RWPE1 (cell line): Measurements from ENCODE around the gene ZSWIM6.

Experiments used
- CTCF ChIA-PET: fragments of 350-600 bp; sonication (Branson Sonifier 250); formaldehyde crosslinking; extraction: SDS; loops from one replicate; lab custom pipeline; 2021; lab: Yijun Ruan, JAX
- POLR2A ChIA-PET: fragments of 400-600 bp; formaldehyde crosslinking; extraction: SDS; loops from one replicate; lab custom pipeline; 2020; ENCODE audit warnings: antibody characterized with exemption; ENCODE audit not compliant: low non-redundant PET; lab: Yijun Ruan, JAX
- DNase-seq: peaks from one replicate; pipeline ENCODE4 v3.0.0; 2012; ENCODE audit warnings: low spot score
- H3K27ac ChIP-seq: fragments of 450-650 bp; 2 replicates; pipeline ENCODE4 v1.5.1; 2017
- TF ChIP-seq, protein P1 (sequence below): fragments of 450-650 bp; conservative IDR thresholded peaks from 2 replicates; pipeline ENCODE4 v1.5.1; 2017; ENCODE audit warnings: low read depth, mild to moderate bottlenecking

The ZSWIM6 gene

DNA sequence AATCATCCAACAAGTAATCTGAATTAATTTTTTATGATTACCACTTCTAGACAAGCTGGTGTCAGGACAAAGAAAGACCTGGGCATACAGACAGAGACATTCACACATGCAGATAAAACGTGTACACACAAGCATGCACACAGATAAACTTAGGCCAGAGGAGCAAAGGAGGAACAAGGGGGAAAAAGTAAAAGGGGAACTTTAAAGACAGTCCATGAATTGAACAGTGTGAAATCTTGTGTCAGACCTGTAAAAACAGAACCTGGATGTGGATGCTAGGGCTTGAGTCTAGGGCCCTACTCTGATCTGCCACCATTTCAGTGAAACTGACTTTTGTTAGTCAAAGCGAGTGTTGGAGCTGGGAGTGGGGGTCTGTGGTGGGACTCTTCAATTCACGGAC is 11.2 kb upstream of the ZSWIM6 start:
- DNase-seq = no peak

DNA sequence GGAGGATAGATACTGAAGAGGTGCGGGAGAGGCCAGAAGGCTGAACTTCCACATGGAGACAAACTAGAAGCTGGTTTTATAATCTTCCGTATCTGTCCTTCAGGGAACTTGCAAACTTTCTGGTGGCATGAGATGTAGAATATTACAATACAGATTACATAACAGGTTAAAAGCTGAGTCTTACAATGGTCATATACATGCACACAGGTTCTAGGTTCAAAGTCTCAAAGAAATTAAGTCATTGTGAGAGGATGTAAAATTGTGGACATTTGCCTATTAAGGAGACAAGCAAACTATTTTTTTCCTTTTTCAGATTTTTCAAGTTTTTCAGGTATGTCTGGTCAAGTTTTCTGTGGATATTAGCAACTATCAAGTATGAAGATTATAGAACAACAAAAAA is 10.4 kb upstream of the ZSWIM6 start:
- H3K27ac ChIP-seq = no peak overlapping the region

More for the DNA sequence above, 11.2 kb upstream of the ZSWIM6 start:
- POLR2A ChIA-PET = no interaction called here
- CTCF ChIA-PET = interaction anchor here (1.5 kb wide), 1 partner anchor 337 kb away, joined by 3 read pairs; no protein-coding TSS in a partner anchor
- TF ChIP-seq, protein P1, sequence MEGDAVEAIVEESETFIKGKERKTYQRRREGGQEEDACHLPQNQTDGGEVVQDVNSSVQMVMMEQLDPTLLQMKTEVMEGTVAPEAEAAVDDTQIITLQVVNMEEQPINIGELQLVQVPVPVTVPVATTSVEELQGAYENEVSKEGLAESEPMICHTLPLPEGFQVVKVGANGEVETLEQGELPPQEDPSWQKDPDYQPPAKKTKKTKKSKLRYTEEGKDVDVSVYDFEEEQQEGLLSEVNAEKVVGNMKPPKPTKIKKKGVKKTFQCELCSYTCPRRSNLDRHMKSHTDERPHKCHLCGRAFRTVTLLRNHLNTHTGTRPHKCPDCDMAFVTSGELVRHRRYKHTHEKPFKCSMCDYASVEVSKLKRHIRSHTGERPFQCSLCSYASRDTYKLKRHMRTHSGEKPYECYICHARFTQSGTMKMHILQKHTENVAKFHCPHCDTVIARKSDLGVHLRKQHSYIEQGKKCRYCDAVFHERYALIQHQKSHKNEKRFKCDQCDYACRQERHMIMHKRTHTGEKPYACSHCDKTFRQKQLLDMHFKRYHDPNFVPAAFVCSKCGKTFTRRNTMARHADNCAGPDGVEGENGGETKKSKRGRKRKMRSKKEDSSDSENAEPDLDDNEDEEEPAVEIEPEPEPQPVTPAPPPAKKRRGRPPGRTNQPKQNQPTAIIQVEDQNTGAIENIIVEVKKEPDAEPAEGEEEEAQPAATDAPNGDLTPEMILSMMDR = no peak
- H3K27ac ChIP-seq = no peak overlapping the region

GRCh38 chr5:61322738-61323725 is 9.0 kb upstream of the ZSWIM6 start:
- POLR2A ChIA-PET = no interaction called here
- TF ChIP-seq, protein P1 = no peak
- peak; percentile 61 for DNase-seq
- H3K27ac ChIP-seq = peak overlapping the region; percentile 48; the same call in 1 of the 2 replicates
- CTCF ChIA-PET = interaction anchor here (0.6 kb wide), 1 partner anchor 21 kb away, joined by 3 read pairs; no protein-coding TSS in a partner anchor

More for the DNA sequence above, 10.4 kb upstream of the ZSWIM6 start:
- POLR2A ChIA-PET = no interaction called here
- CTCF ChIA-PET = interaction anchor here (0.6 to 0.8 kb wide), 2 partner anchors 605 to 657 kb away, joined by 4 to 5 read pairs; no protein-coding TSS in a partner anchor
- DNase-seq = no peak
- TF ChIP-seq, protein P1 = no peak

DNA sequence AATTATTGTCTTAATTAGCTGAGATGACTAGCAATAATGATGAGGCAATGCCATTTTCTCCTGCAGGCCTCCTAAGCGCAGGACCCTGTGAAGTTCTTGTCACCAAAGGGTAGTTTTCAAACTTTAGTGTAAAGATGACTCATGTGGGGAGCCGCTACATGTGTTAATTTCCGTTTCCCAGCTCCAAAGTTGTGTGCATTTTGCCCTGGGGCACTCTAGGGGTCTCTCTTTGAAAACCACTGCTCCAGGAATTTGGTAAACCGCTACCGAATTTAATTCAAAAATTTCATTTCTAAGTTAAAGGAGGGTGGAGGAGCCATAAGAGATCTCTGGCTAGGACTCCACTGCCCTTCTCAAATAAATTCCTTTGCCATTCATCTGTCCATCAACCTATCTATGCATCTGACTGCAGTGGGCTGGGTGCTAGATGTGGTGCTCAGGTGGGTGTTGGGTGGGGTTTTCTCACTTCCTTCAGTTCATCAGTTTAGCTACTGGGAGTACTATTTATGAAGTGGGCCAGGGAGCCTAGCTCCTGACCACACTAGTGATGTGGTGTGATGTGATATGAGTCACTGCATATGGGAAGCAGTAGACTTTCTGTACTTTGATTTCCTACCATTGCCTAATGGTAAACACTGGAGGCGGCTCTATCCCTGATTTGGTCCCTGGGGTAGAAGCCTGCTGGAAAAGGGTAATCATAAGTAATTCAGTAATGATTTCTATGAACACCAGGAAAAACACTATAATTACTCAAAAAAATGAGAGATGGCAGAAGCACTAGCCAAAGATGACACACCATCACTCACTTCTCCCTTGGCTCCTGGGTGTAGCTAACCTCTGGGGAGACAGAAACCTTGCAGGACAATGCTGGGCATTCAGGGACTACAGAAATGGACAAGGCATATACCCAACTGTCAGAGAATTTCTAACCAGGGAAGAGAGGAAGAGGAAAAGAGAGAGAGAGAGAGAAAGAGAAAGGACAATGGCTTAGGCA is 4.0 kb upstream of the ZSWIM6 start:
- DNase-seq = peak; percentile 58
- no peak overlapping the region for H3K27ac ChIP-seq
- ChIA-PET POLR2A (interaction anchor here (0.5 kb wide), 1 partner anchor 161 kb away, joined by 4 read pairs; no protein-coding TSS in a partner anchor), CTCF (interaction anchor here (0.6 to 0.8 kb wide), 4 partner anchors 32 to 489 kb away, joined by 3 to 4 read pairs (median 3); no protein-coding TSS in a partner anchor)
- TF ChIP-seq, protein P1 = no peak

DNA sequence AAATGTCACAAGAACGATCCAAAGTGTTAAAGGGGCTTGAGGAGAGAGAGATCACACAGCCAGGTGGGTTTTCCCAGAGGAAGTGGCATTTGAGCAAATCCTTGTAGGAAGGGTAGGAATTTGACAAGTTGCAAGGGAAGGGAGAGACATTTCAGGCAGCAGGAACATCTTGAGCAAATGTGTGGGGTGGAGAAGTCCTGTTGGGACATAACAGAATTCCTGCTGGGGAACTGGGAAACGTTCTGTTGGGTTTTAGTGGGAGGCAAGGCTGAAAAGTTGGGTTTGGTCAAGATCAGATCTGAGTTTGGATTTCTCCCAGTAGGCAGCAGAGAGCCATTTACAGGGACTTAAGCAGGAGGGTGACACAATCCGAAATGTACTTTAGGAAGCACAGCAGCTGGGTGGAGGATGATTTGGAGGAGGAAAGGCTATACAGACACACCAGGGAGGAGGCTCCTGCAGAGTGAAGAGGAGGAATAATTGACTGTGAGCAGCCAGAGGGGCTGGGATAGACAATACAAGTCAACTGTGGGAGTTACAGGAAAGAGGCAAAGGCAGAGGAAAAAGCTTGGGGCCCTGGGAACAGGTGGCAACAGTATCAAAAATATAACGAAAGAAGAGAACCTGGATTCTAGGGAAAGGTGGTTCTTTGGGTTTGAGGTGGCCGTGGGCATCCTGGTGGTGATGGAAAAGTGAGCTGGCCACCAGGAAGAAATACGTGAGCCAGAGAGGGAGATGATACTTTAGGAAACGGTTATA is 3.1 kb upstream of the ZSWIM6 start:
- ChIA-PET CTCF (interaction anchor here (1.0 to 2.6 kb wide), 3 partner anchors 151 to 330 kb away, joined by 3 to 14 read pairs (median 3); no protein-coding TSS in a partner anchor), POLR2A (interaction anchor here (0.5 kb wide), 1 partner anchor 162 kb away, joined by 4 read pairs; no protein-coding TSS in a partner anchor)

More for the DNA sequence above, 3.1 kb upstream of the ZSWIM6 start:
- DNase-seq = no peak
- peak overlapping the region; percentile 96 for H3K27ac ChIP-seq
- TF ChIP-seq, protein P1 = no peak
